Activated T-helper 1 cell treated with Interleukin-2 at 50 U/mL for 16 hours (primary cell): ENCODE measurements around the gene KCTD20.
"Not testable (repeated sequence)": the region's sequence is repeated elsewhere in the genome, so short reads cannot be mapped to it uniquely, and the experiment has no call there.

Experiments used
- DNase-seq: peaks from one replicate; pipeline ENCODE4 v3.0.0-alpha.2; 2020; ENCODE audit warnings: low read depth

Gene KCTD20

GRCh38 chr6:36444470-36444869 is 1.7 kb downstream of the KCTD20 start:
- DNase-seq, result no peak

DNA sequence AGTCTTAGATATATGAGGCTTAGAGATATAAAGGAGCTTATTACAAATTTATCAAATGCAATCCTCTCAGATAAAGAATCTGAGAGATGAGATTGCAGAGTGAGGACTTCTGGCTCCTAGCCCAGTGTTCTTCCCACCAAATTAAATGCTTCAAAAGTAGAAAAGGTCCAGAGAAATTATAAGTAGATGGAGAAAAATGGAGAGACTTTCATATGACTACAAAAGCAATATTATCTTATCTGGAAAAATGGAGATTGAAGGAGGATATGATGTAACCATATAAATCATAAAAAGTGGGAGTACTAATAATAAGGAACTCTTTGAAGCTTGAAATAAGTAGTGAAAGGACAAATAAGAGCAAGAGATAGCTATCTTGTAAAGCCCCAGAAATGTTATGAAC is 2.8 kb downstream of the KCTD20 start:
- DNase-seq, result no peak

GRCh38 chr6:36449173-36449572 is 6.4 kb downstream of the KCTD20 start:
- not testable (repeated sequence) for DNase-seq

DNA sequence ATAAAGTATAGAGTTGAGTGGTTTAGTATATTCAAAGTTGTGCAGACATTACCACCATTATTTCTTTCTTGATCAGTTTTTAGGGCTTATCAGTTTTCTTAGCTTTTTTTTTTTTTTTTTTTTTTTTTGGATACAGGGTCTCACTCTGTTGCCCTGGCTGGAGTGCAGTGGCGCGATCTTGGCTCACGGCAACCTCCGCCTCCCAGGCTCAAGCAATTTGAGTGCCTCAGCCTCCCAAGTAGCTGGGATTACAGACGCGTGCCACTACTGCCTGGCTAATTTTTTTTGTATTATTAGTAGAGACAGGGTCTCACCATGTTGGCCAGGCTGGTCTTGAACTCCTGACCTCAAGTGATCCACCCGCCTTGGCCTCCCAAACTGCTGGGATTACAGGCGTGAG is 10.1 kb downstream of the KCTD20 start:
- DNase-seq, result not testable (repeated sequence)

DNA sequence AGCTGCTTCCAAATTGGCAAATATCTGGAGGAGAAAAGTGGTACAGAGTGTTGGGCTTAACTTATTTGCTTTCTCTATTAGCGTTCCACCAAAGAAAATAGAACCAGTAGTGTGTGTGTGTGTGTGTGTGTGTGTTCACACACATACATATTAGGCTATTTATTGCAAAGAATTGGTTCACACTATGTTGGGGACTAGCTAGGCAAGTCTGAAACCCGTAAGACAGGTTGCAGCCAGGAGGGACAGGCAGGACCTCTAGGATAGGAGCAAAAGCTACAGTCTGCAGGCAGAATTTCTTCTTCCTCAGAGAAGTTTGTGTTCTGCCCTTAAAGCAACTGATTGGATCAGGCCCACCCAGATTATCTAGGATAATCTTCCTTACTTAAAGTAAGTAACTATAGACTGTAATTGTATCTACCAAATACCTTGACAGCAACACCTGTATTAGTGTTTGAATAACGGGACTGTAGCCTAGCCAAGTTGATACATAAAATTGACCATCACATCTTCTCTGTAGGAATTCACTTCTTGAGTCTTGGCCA is 12.8 kb downstream of the KCTD20 start:
- no peak for DNase-seq

GRCh38 chr6:36459501-36459900 is 16.7 kb downstream of the KCTD20 start:
- DNase-seq, result no peak

DNA sequence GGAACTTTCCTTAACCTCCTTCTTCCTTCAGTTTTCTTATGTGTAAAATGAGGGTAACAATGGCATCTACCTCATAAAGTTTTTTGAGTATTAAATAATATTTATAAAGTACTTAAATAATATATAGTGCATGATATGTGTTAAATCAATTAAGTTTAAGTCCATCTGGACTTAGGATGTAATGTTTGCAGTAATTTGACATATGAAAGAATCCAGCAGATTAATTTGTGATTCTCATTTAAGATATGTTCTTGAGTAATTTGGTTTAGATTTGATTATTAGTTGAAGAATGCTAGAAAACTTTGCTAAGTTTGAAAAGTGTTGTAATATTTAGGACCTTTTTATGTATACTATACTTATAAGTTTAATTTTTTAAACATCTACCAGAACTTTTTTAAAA is 18.1 kb downstream of the KCTD20 start:
- DNase-seq, result no peak

- DNase-seq, result no peak
These were observed 18.8 kb downstream of the KCTD20 start for GRCh38 chr6:36461646-36462045.

GRCh38 chr6:36463676-36464075 is 20.9 kb downstream of the KCTD20 start:
- no peak for DNase-seq

DNA sequence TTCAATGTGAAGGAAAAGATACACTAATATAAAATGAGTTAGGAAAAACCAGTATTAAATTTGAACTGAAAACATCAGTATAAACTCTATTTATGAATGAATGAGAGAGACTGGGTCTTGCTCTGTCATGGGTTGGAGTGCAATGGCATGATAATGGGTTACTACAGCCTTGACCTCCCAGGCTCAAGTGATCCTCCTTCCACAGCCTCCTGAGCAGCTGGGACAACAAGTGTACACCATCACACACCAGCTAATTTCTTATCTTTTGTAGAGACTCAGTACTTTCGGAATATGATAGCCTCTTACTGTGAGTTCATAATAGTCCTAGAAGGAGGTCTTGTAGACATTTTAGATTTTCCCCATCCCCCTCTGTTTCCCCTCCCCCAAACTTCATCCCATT is 21.4 kb downstream of the KCTD20 start:
- no peak for DNase-seq

DNA sequence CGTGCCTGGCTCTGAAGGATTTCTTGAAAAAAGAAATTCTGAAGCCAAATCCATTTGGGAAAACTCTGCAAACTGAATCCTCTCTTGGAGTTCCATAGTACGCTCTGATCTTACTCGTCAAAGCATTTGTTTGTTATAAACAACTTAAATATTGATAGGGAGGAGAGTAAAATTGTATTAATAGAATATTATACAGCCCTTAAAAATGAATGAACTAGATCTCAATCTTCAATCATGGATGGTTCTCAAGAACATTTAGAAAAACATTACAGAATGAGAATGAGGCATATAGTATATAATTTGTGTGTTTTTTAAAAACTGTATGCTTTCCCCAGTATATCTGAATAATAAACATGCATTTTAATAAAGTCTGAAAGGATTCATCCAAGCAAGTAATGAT is 24.8 kb downstream of the KCTD20 start:
- no peak for DNase-seq

- no peak for DNase-seq
These were observed 26.4 kb downstream of the KCTD20 start for GRCh38 chr6:36469148-36469661.

DNA sequence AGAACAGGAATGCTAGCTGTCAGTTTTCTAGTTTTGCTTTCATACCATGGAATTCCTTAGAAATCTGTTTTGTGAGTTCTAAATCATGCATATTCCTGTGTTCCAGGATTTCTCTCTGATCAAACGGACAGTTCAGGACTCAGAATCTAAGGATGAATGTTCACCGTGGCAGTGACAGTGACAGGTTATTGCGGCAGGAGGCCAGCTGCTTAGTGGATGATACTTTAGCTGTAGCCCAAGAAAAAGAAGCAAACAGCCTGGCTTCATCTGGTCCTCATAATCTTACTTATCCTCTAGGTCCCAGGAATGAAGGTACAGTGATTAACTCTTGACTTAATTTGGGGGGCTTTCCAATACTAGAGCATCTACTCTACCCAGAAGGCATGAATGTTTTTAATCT is 27.1 kb downstream of the KCTD20 start:
- no peak for DNase-seq

DNA sequence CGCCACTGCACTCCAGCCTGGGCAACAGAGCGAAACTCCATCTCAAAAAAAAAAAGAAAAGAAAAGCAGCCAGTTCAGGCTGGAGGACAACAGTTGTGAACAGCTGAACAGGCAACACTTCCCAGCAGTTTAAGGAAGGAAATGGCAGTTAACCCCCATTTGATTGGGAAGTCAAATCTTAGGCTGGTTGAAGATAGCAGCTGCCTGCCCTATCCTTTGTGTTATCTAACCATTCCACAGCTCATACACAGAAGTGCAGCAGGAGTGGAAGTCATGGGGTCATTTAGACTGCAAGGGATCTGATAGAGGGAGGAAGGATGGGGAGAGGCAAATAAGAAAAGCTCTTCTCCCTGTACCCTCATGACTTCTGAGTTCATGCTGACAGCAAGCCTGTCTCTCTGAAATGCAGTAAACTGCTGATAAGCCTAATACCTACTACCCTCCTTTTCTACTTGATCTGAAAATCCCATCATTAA is 35.3 kb downstream of the KCTD20 start:
- no peak for DNase-seq

- DNase-seq, result no peak
These were observed 36.5 kb downstream of the KCTD20 start for GRCh38 chr6:36479256-36479655.

DNA sequence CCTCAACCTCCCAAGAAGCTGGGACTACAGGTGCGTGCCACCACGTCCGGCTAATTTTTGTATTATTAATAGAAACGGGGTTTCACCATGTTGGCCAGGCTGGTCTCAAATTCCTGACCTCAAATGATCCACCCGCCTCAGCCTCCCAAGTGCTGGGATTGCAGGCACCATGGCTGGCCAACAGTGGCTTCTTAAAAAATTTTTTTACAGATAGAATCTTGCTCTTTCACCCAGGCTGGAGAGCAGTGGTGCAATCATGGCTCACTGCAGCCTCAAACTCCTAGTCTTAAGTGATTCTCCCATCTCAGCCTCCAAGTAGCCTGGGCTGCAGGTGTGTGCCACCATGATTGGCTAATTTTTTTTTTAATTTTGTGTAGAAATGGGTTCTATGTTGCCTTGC is 40.5 kb downstream of the KCTD20 start:
- DNase-seq, result not testable (repeated sequence)

DNA sequence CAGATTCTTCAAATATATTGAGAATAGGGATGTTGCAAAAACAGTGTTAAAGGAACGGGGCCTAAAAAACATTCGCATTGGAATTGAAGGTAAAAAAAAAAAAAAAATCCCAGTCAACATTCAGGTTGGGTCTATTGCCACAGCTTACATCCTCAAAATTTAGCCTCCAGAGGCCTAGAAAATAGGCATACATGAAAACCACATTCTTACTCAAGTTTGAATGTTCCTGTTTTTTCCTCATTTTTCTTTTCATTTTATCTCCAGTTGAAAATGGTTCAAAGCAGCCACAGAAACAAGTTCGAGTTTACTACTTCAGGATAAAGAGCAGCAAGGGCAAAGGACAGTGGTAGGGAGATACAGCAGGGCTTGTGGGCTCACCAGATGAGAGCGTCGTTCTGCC is 41.9 kb downstream of the KCTD20 start:
- DNase-seq, result no peak

DNA sequence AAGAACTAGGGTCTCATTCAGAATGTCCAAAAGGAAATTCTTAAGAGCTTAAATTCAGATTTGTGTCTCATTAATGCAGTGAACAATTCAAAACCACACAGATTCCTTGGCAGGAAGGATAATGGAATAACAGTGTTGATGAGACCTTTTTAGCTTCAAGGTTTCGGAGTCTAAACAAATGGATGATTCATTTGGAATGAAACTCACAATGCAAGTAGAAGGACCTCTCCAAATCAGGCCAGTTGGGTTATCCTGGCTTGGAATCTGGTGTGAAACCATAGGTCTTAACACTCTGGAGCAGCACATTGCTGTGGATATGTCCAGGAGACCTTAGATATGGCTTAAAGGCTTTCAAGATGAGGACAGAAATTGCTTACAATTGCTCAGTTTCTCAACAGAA is 44.9 kb downstream of the KCTD20 start:
- DNase-seq, result no peak

DNA sequence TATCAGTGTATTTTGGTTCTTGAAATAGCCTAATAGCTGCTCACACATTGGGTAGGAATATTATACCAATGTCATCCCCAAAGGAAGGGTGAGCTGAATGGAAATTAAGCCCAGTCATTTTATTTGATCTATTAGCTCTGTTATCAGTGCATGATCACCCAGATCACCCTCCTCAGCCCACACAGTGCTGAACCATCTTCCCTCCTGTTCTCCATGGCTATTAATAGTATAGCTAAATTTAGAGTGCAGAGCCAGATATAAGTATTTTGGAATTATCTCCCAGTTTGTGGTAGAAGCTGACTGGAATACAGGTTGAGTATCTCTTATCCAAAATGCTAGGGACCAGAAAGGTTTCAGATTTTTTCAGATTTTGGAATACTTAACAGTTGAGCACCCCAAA is 45.4 kb downstream of the KCTD20 start:
- no peak for DNase-seq

- no peak for DNase-seq
These were observed 46.6 kb downstream of the KCTD20 start for GRCh38 chr6:36489426-36489825.

DNA sequence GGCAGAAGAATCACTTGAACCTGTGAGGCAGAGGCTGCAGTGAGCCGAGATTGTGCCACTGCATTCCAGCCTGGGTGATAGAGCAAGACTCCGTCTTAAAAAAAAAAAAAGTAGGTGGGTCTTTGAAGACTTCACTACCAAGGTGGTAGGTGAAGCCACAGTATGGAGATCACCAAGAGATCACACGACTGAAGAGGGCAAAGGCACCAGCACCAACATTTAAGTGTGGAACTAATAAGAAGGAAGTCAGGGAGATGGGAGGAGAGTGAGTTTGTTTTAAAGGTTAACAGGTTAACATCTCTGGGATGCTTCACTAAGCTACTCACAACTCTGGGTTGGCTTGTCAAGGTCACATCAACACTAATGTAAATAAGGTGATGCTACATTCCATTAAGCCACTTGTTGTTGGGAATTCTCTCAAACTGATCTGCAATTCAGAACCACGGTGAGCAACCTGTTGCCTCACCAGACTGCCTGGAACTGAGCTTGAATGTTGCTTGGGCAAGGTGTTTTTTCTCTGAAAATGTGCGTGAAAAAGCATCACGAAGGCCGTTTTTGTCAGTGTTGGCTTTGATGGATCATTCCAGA is 48.7 kb downstream of the KCTD20 start:
- DNase-seq, result no peak

- DNase-seq, result no peak
These were observed 49.3 kb downstream of the KCTD20 start for GRCh38 chr6:36492092-36492491.

GRCh38 chr6:36492621-36493020 is 49.8 kb downstream of the KCTD20 start:
- no peak for DNase-seq

- no peak for DNase-seq
These were observed 50.5 kb downstream of the KCTD20 start for GRCh38 chr6:36493319-36493718.
